GM23338 (cell line): Measurements from ENCODE around the gene FOXK2. TPM values are rescaled to one million over a fixed set of nuclear protein-coding genes. Genes with fewer than 3 reads are reported as not detected.

Experiments
- ATAC-seq: fragments of 200-7000 bp; cut with Tn5 transposase; 3 replicates; pipeline ENCODE4 v1.9.1; 2020
- DNase-seq: peaks from one replicate; pipeline ENCODE4 v3.0.0-alpha.2; 2015; ENCODE audit warnings: low spot score
- H2AFZ ChIP-seq: fragments of 200-600 bp; sonication (generic); 2 replicates; pipeline ENCODE4 v1.8.0; 2016; ENCODE audit warnings: antibody characterized with exemption, mild to moderate bottlenecking, moderate library complexity
- H3F3A ChIP-seq: fragments of 200-600 bp; sonication (generic); replicated peaks from 2 replicates; pipeline ENCODE4 v1.8.0; 2017; ENCODE audit warnings: antibody characterized with exemption, mixed run types, low read depth
- H3K27ac ChIP-seq: fragments of 200-600 bp; sonication (generic); 2 replicates; pipeline ENCODE4 v1.6.1; 2016; ENCODE audit warnings: low read depth
- H3K27me3 ChIP-seq: fragments of 200-600 bp; sonication (generic); 2 replicates; pipeline ENCODE4 v1.8.0; 2016; ENCODE audit warnings: mild to moderate bottlenecking, mixed run types, moderate library complexity; ENCODE audit not compliant: insufficient read depth
- H3K36me3 ChIP-seq: fragments of 200-600 bp; sonication (generic); 2 replicates; pipeline ENCODE4 v1.8.0; 2016; ENCODE audit warnings: mild to moderate bottlenecking; ENCODE audit not compliant: insufficient read depth
- H3K4me1 ChIP-seq: fragments of 200-600 bp; sonication (generic); 2 replicates; pipeline ENCODE4 v1.8.0; 2016; ENCODE audit warnings: mild to moderate bottlenecking, moderate library complexity; ENCODE audit not compliant: insufficient read depth
- H3K4me2 ChIP-seq: fragments of 200-600 bp; sonication (generic); 2 replicates; pipeline ENCODE4 v1.7.1; 2017; ENCODE audit warnings: mixed run types
- H3K4me3 ChIP-seq: fragments of 200-600 bp; sonication (generic); 2 replicates; pipeline ENCODE4 v1.6.1; 2016; ENCODE audit warnings: mixed run types
- H3K79me2 ChIP-seq: fragments of 200-600 bp; sonication (generic); replicated peaks from 2 replicates; pipeline ENCODE4 v1.8.0; 2017; ENCODE audit warnings: mild to moderate bottlenecking; ENCODE audit not compliant: insufficient read depth
- H3K9me2 ChIP-seq: fragments of 200-600 bp; sonication (generic); 2 replicates; pipeline ENCODE4 v1.8.0; 2017; ENCODE audit not compliant: insufficient read depth
- H4K20me1 ChIP-seq: fragments of 200-600 bp; sonication (generic); replicated peaks from 2 replicates; pipeline ENCODE4 v1.8.0; 2017; ENCODE audit warnings: mild to moderate bottlenecking; ENCODE audit not compliant: insufficient read depth
- H3K27ac Mint-ChIP-seq: 2 replicates; pipeline ENCODE4 v1.8.0; 2020; ENCODE audit warnings: inconsistent platforms, mild to moderate bottlenecking, moderate library complexity, mixed read lengths
- H3K27me3 Mint-ChIP-seq: 3 replicates; pipeline ENCODE4 v1.8.0; 2022; ENCODE audit warnings: low read depth, mild to moderate bottlenecking, moderate library complexity, mixed read lengths, inconsistent platforms; ENCODE audit not compliant: insufficient read depth, poor library complexity
- H3K36me3 Mint-ChIP-seq: 3 replicates; pipeline ENCODE4 v1.8.0; 2021; ENCODE audit warnings: low read depth, mild to moderate bottlenecking, inconsistent platforms, moderate library complexity, mixed read lengths
- H3K4me1 Mint-ChIP-seq: 3 replicates; pipeline ENCODE4 v1.8.0; 2020; ENCODE audit warnings: mild to moderate bottlenecking, inconsistent platforms, mixed read lengths
- H3K4me3 Mint-ChIP-seq: 3 replicates; pipeline ENCODE4 v1.8.0; 2021; ENCODE audit warnings: moderate library complexity, mild to moderate bottlenecking, inconsistent platforms, mixed read lengths
- H3K9me3 Mint-ChIP-seq: 3 replicates; pipeline ENCODE4 v1.8.0; 2020; ENCODE audit warnings: moderate library complexity, mild to moderate bottlenecking, inconsistent platforms, mixed read lengths
- CREB1 ChIP-seq: fragments of 250-450 bp; sonication (Bioruptor Pico); IDR thresholded peaks from 2 replicates; pipeline ENCODE4 v1.5.0; 2020; ENCODE audit warnings: low read depth, mild to moderate bottlenecking, moderate library complexity
- CTCF ChIP-seq, 2 experiments: fragments of 200-600 bp in 1 of 2; sonication (generic) in 1 of 2; conservative IDR thresholded peaks; 2 replicates each; pipeline versions ENCODE4 v1.5.1 to v1.6.1; 2016 to 2017; ENCODE audit warnings: antibody characterized with exemption in 2 of 2, low read depth in 2 of 2, mild to moderate bottlenecking in 2 of 2, moderate library complexity in 1 of 2
- EZH2 ChIP-seq: fragments of 200-600 bp; sonication (generic); IDR thresholded peaks from one replicate; pipeline ENCODE4 v1.8.0; 2017; ENCODE audit warnings: antibody characterized with exemption, mild to moderate bottlenecking, low read depth; ENCODE audit not compliant: unreplicated experiment
- JUNB ChIP-seq: IDR thresholded peaks from one replicate; pipeline ENCODE4 v1.6.1; 2016; ENCODE audit warnings: antibody characterized with exemption; ENCODE audit not compliant: unreplicated experiment
- NANOG ChIP-seq: IDR thresholded peaks from 2 replicates; pipeline ENCODE4 v1.6.1; 2016; ENCODE audit warnings: antibody characterized with exemption, borderline replicate concordance
- POLR2AphosphoS5 ChIP-seq: IDR thresholded peaks from 2 replicates; pipeline ENCODE4 v1.6.1; 2016; ENCODE audit warnings: antibody characterized with exemption, low read depth
- STAT1 ChIP-seq: IDR thresholded peaks from one replicate; pipeline ENCODE4 v1.6.1; 2016; ENCODE audit warnings: antibody characterized with exemption; ENCODE audit not compliant: unreplicated experiment
- ZNF114 ChIP-seq: fragments of 250-450 bp; sonication (Bioruptor Pico); IDR thresholded peaks from 2 replicates; pipeline ENCODE4 v1.5.0; 2020; ENCODE audit warnings: mild to moderate bottlenecking, moderate library complexity
- ZNF331 ChIP-seq: fragments of 250-450 bp; sonication (Bioruptor Pico); IDR thresholded peaks from 2 replicates; pipeline ENCODE4 v1.5.0; 2020; ENCODE audit warnings: low read depth, mild to moderate bottlenecking, moderate library complexity
- polyA plus RNA-seq: library from polyadenylated mRNA; unstranded; fragments of >200 nt; fragmentation: Nextera tagmentation; extraction: Ambion mirVana; gene quantifications from 2 replicates; pipeline ENCODE4 v1.2.1, GENCODE V29; 2016
- total RNA-seq: library from RNA; depleted of rRNA; stranded (reverse); fragments of >200 nt; shearing (Covaris generic); gene quantifications from 2 replicates; pipeline ENCODE4 v1.2.3, GENCODE V29; 2014
- TF ChIP-seq, protein P1 (sequence below): IDR thresholded peaks from 2 replicates; pipeline ENCODE4 v1.6.1; 2016; ENCODE audit warnings: antibody characterized with exemption
- TF ChIP-seq, protein P2 (sequence below): IDR thresholded peaks from one replicate; pipeline ENCODE4 v1.6.1; 2018; ENCODE audit warnings: antibody characterized with exemption; ENCODE audit not compliant: unreplicated experiment

Gene FOXK2
- total and polyA plus RNA-seq, 2 experiments from 2014 or later: 12.3 to 66.0 TPM

- DNase-seq (peak; percentile 97), ATAC-seq (peak; percentile 87)
- H3K36me3 Mint-ChIP-seq: peaks cover 13% of the 10 kb centered on the region; the same call in 2 of the 3 replicates
- no peaks in the 10 kb centered on the region for H3K9me3 Mint-ChIP-seq
- Histone ChIP-seq H3K79me2 (peaks cover 45% of the 10 kb centered on the region), H3F3A (peaks cover 11% of the 10 kb centered on the region; the same call in 1 of the 2 replicates), H3K36me3 (0 out of 2 replicates have a peak, but pooled peaks cover 7% of the 10 kb centered on the region), H3K4me3 (peak within 1 kb of the TSS; percentile 92), H2AFZ (no peak within 1 kb of the TSS), H3K27ac (peak within 1 kb of the TSS; percentile 84), H3K4me1 (peaks cover 10% of the 10 kb centered on the region; the same call in 1 of the 2 replicates), H3K4me2 (peak within 1 kb of the TSS; percentile 96), H3K27me3 (no peaks in the 10 kb centered on the region), H4K20me1 (peaks cover 37% of the 10 kb centered on the region), H3K9me2 (no peaks in the 10 kb centered on the region)
- H3K4me3 Mint-ChIP-seq: peak within 1 kb of the TSS; percentile 86
- H3K27ac Mint-ChIP-seq: peak within 1 kb of the TSS; percentile 59; the same call in 1 of the 2 replicates
- H3K27me3 Mint-ChIP-seq: peaks cover 19% of the 10 kb centered on the region
- TF ChIP-seq NANOG (no peak), ZNF331 (CRISPR knock-in tag) (no peak), EZH2 (no peak), POLR2AphosphoS5 (peak; percentile 97), CREB1 (CRISPR knock-in tag) (peak; percentile 75), STAT1 (no peak)
- TF ChIP-seq, protein P1, sequence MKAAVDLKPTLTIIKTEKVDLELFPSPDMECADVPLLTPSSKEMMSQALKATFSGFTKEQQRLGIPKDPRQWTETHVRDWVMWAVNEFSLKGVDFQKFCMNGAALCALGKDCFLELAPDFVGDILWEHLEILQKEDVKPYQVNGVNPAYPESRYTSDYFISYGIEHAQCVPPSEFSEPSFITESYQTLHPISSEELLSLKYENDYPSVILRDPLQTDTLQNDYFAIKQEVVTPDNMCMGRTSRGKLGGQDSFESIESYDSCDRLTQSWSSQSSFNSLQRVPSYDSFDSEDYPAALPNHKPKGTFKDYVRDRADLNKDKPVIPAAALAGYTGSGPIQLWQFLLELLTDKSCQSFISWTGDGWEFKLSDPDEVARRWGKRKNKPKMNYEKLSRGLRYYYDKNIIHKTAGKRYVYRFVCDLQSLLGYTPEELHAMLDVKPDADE: peak; percentile 74
- H3K4me1 Mint-ChIP-seq: peaks cover 8% of the 10 kb centered on the region; the same call in 2 of the 3 replicates
These were observed 128.7 kb downstream of the FOXK2 start, which contains the start of gene WDR45B for GRCh38 chr17:82648165-82648668. TSS of gene WDR45B (minus strand) at chr17:82648444. CDS start at chr17:82648340, 104 bp downstream.

GRCh38 chr17:82648742-82649331 is 129.3 kb downstream of the FOXK2 start:
- Mint-ChIP-seq H3K4me3 (peak overlapping the region; percentile 62), H3K9me3 (no peaks in the 10 kb centered on the region), H3K4me1 (peaks cover 8% of the 10 kb centered on the region; the same call in 2 of the 3 replicates), H3K27me3 (peaks cover 19% of the 10 kb centered on the region), H3K27ac (no peak overlapping the region), H3K36me3 (peaks cover 7% of the 10 kb centered on the region; the same call in 2 of the 3 replicates)
- no peak overlapping the region for H3K27ac ChIP-seq
- peaks cover 10% of the 10 kb centered on the region; the same call in 1 of the 2 replicates for H3K4me1 ChIP-seq
- H3K4me2 ChIP-seq: peak overlapping the region; percentile 51; the same call in 1 of the 2 replicates
- H4K20me1 ChIP-seq: peaks cover 31% of the 10 kb centered on the region
- no peaks in the 10 kb centered on the region for H3K9me2 ChIP-seq
- H3K36me3 ChIP-seq: 0 out of 2 replicates have a peak, but pooled peaks cover 1% of the 10 kb centered on the region
- peaks cover 11% of the 10 kb centered on the region; the same call in 1 of the 2 replicates for H3F3A ChIP-seq
- ATAC-seq: peak; percentile 11
- H2AFZ ChIP-seq: no peak overlapping the region
- no peaks in the 10 kb centered on the region for H3K27me3 ChIP-seq
- peaks cover 39% of the 10 kb centered on the region for H3K79me2 ChIP-seq
- H3K4me3 ChIP-seq: 0 out of 2 replicates have a peak overlapping the region, but pooled peaks have one; percentile 36
- peak; percentile 57 for DNase-seq
- TF ChIP-seq ZNF114 (CRISPR knock-in tag) (no peak), CTCF (conservative IDR thresholded peaks at IDR 0.05; ENCODE audit: low read depth in 2 of 2) (no peak), NANOG (no peak), STAT1 (no peak), ZNF331 (CRISPR knock-in tag) (no peak), POLR2AphosphoS5 (no peak), JUNB (no peak), EZH2 (no peak)
- TF ChIP-seq, protein P1: no peak
- TF ChIP-seq, protein P2, sequence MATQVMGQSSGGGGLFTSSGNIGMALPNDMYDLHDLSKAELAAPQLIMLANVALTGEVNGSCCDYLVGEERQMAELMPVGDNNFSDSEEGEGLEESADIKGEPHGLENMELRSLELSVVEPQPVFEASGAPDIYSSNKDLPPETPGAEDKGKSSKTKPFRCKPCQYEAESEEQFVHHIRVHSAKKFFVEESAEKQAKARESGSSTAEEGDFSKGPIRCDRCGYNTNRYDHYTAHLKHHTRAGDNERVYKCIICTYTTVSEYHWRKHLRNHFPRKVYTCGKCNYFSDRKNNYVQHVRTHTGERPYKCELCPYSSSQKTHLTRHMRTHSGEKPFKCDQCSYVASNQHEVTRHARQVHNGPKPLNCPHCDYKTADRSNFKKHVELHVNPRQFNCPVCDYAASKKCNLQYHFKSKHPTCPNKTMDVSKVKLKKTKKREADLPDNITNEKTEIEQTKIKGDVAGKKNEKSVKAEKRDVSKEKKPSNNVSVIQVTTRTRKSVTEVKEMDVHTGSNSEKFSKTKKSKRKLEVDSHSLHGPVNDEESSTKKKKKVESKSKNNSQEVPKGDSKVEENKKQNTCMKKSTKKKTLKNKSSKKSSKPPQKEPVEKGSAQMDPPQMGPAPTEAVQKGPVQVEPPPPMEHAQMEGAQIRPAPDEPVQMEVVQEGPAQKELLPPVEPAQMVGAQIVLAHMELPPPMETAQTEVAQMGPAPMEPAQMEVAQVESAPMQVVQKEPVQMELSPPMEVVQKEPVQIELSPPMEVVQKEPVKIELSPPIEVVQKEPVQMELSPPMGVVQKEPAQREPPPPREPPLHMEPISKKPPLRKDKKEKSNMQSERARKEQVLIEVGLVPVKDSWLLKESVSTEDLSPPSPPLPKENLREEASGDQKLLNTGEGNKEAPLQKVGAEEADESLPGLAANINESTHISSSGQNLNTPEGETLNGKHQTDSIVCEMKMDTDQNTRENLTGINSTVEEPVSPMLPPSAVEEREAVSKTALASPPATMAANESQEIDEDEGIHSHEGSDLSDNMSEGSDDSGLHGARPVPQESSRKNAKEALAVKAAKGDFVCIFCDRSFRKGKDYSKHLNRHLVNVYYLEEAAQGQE: no peak
